Type B pancreatic cell (in vitro differentiated cells): ENCODE data around the gene ATF2. TPM values are rescaled to one million over a fixed set of nuclear protein-coding genes. Genes with fewer than 3 reads are reported as not detected.
"Not testable (repeated sequence)": the region's sequence is repeated elsewhere in the genome, so short reads cannot be mapped to it uniquely, and the experiment has no call there.

ENCODE experiments used
- DNase-seq: peaks from one replicate; pipeline ENCODE4 v3.0.0; 2021; ENCODE audit warnings: mixed read lengths; ENCODE audit not compliant: unreplicated experiment; ENCODE audit errors: extremely low spot score
- H3K27ac Mint-ChIP-seq: 2 replicates; pipeline ENCODE4 v1.8.0; 2021; ENCODE audit warnings: mild to moderate bottlenecking, mixed read lengths
- H3K27me3 Mint-ChIP-seq: 2 replicates; pipeline ENCODE4 v1.8.0; 2021; ENCODE audit warnings: mixed read lengths
- H3K36me3 Mint-ChIP-seq: 2 replicates; pipeline ENCODE4 v1.8.0; 2021; ENCODE audit warnings: mixed read lengths
- H3K4me1 Mint-ChIP-seq: one replicate; pipeline ENCODE4 v1.8.0; 2021; ENCODE audit warnings: mixed read lengths; ENCODE audit not compliant: unreplicated experiment
- H3K4me3 Mint-ChIP-seq: 2 replicates; pipeline ENCODE4 v1.8.0; 2021; ENCODE audit warnings: mild to moderate bottlenecking, mixed read lengths
- H3K9me3 Mint-ChIP-seq: 2 replicates; pipeline ENCODE4 v1.8.0; 2021; ENCODE audit warnings: mixed read lengths
- CTCF ChIP-seq: fragments of 200-600 bp; sonication (generic); conservative IDR thresholded peaks from 2 replicates; pipeline ENCODE4 v1.5.0; 2021; ENCODE audit warnings: antibody characterized with exemption, mild to moderate bottlenecking
- total RNA-seq: library from RNA; stranded (reverse); gene quantifications from 2 replicates; pipeline ENCODE4 v1.2.1, GENCODE V29; 2021; ENCODE audit warnings: low replicate concordance

The ATF2 gene
- total RNA-seq, 1 donor from 2014 or later, result 56.1 TPM

GRCh38 chr2:175097297-175097696 is 70.7 kb downstream of the ATF2 start:
- no peak for DNase-seq
- peaks cover 7% of the 10 kb centered on the region for H3K9me3 Mint-ChIP-seq
- H3K4me1 Mint-ChIP-seq, result no peaks in the 10 kb centered on the region
- H3K27me3 Mint-ChIP-seq, result no peaks in the 10 kb centered on the region
- no peak overlapping the region for H3K4me3 Mint-ChIP-seq
- peaks cover 35% of the 10 kb centered on the region for H3K36me3 Mint-ChIP-seq
- no peak overlapping the region for H3K27ac Mint-ChIP-seq
- TF ChIP-seq CTCF, result no peak

- not testable (repeated sequence) for H3K9me3 Mint-ChIP-seq, H3K27me3 Mint-ChIP-seq, H3K4me3 Mint-ChIP-seq, H3K4me1 Mint-ChIP-seq, DNase-seq, H3K27ac Mint-ChIP-seq
- H3K36me3 Mint-ChIP-seq, result peaks cover 38% of the 10 kb centered on the region
Measured at GRCh38 chr2:175084117-175084516, 83.9 kb downstream of the ATF2 start.

GRCh38 chr2:175080479-175080878 is 87.5 kb downstream of the ATF2 start:
- Mint-ChIP-seq H3K27ac (no peak overlapping the region), H3K4me1 (peaks cover 4% of the 10 kb centered on the region), H3K4me3 (no peak overlapping the region), H3K9me3 (no peaks in the 10 kb centered on the region), H3K27me3 (no peaks in the 10 kb centered on the region), H3K36me3 (peaks cover 53% of the 10 kb centered on the region)
- no peak for DNase-seq
- no peak for TF ChIP-seq CTCF

- H3K4me3 Mint-ChIP-seq, result no peak overlapping the region
- peaks cover 47% of the 10 kb centered on the region for H3K36me3 Mint-ChIP-seq
Measured at GRCh38 chr2:175076272-175076671, 91.7 kb downstream of the ATF2 start.

GRCh38 chr2:175074478-175074877 is 93.5 kb downstream of the ATF2 start:
- no peak for TF ChIP-seq CTCF
- Mint-ChIP-seq H3K36me3 (peaks cover 40% of the 10 kb centered on the region), H3K4me1 (no peaks in the 10 kb centered on the region), H3K4me3 (no peak overlapping the region), H3K27ac (no peak overlapping the region), H3K27me3 (no peaks in the 10 kb centered on the region), H3K9me3 (no peaks in the 10 kb centered on the region)
- DNase-seq, result no peak

More at GRCh38 chr2:175076272-175076671, 91.7 kb downstream of the ATF2 start:
- Mint-ChIP-seq H3K4me1 (peaks cover 4% of the 10 kb centered on the region), H3K9me3 (no peaks in the 10 kb centered on the region), H3K27ac (no peak overlapping the region), H3K27me3 (no peaks in the 10 kb centered on the region)
- no peak for DNase-seq
- no peak for TF ChIP-seq CTCF

GRCh38 chr2:175068534-175068933 is 99.5 kb downstream of the ATF2 start:
- Mint-ChIP-seq H3K4me3 (no peak overlapping the region), H3K4me1 (no peaks in the 10 kb centered on the region), H3K27me3 (no peaks in the 10 kb centered on the region), H3K36me3 (peaks cover 36% of the 10 kb centered on the region), H3K27ac (no peak overlapping the region), H3K9me3 (no peaks in the 10 kb centered on the region)
- DNase-seq, result no peak
- no peak for TF ChIP-seq CTCF
